T-cell (primary cell): ENCODE results near the gene SLC16A7. TPM values are rescaled to one million over a fixed set of nuclear protein-coding genes. Genes with fewer than 3 reads are reported as not detected.

Experiments
- ATAC-seq, 4 experiments: fragments of 200-7000 bp in 3 of 4; fragments of 150-1000 bp in 1 of 4; cut with Tn5 transposase; replicated peaks in 1 of 4; 1 replicate in 3 of 4; 2 replicates in 1 of 4; pipeline ENCODE4 v1.10.0; 2021; ENCODE audit warnings: moderate library complexity in 3 of 4, mild to moderate bottlenecking in 2 of 4, moderate number of reproducible peaks in 1 of 4
- CTCF ChIA-PET, 2 donors: fragments of 300-600 bp; sonication (Branson Sonifier 250); formaldehyde crosslinking; loops; one replicate each; lab custom pipeline; 2022; ENCODE audit warnings: antibody characterized with exemption in 2 of 2; lab: Charles Lee
- POLR2A ChIA-PET, 2 donors: fragments of 300-600 bp; sonication (Branson Sonifier 250); formaldehyde crosslinking; loops; one replicate each; lab custom pipeline; 2022; ENCODE audit warnings: antibody characterized with exemption in 2 of 2; lab: Charles Lee
- DNase-seq, 35 experiments: peaks; one replicate each; pipeline versions ENCODE4 v3.0.0 to v3.0.0-alpha.2; 2013 to 2023
- H3K27ac ChIP-seq: one replicate; pipeline ENCODE4 v1.5.1; 2013; ENCODE audit warnings: low read length
- H3K27me3 ChIP-seq, 2 experiments: replicated peaks in 1 of 2; 1 replicate in 1 of 2; 2 replicates in 1 of 2; pipeline versions ENCODE4 v1.6.1 to v1.7.0; 2013; ENCODE audit warnings: low read length in 1 of 2, mixed read lengths in 1 of 2; ENCODE audit not compliant: control insufficient read depth in 2 of 2, insufficient read depth in 2 of 2; ENCODE audit errors: extremely low read depth in 1 of 2
- H3K36me3 ChIP-seq, 2 donors: 1 replicate in 1 of 2; 2 replicates in 1 of 2; pipeline versions ENCODE4 v1.6.1 to v1.7.0; 2013; ENCODE audit warnings: low read length in 1 of 2; ENCODE audit not compliant: control insufficient read depth in 2 of 2, insufficient read depth in 1 of 2; ENCODE audit errors: extremely low read depth in 1 of 2
- H3K4me1 ChIP-seq, 2 experiments: 1 replicate in 1 of 2; 2 replicates in 1 of 2; pipeline versions ENCODE4 v1.6.1 to v1.7.0; 2013; ENCODE audit warnings: low read length in 2 of 2, mixed read lengths in 1 of 2; ENCODE audit not compliant: insufficient read depth in 2 of 2, control insufficient read depth in 1 of 2; ENCODE audit errors: extremely low read depth in 1 of 2
- H3K4me3 ChIP-seq, 2 donors: 1 replicate in 1 of 2; 2 replicates in 1 of 2; pipeline versions ENCODE4 v1.5.1 to v1.7.0; 2013; ENCODE audit warnings: mild to moderate bottlenecking in 2 of 2, low read length in 1 of 2, moderate library complexity in 1 of 2; ENCODE audit not compliant: control insufficient read depth in 1 of 2; ENCODE audit errors: extremely low read depth in 1 of 2
- H3K9me3 ChIP-seq: 2 replicates; pipeline ENCODE4 v1.7.0; 2013
- H3K27ac Mint-ChIP-seq, 2 donors: one replicate each; pipeline ENCODE4 v1.8.0; 2020 to 2021; ENCODE audit warnings: mild to moderate bottlenecking in 2 of 2, mixed read lengths in 2 of 2
- H3K27me3 Mint-ChIP-seq, 2 donors: one replicate each; pipeline ENCODE4 v1.8.0; 2021 to 2022; ENCODE audit warnings: mixed read lengths in 2 of 2
- H3K36me3 Mint-ChIP-seq: one replicate; pipeline ENCODE4 v1.8.0; 2021; ENCODE audit warnings: mixed read lengths
- H3K4me1 Mint-ChIP-seq, 3 donors: one replicate each; pipeline ENCODE4 v1.8.0; 2020 to 2022; ENCODE audit warnings: mixed read lengths in 3 of 3, mild to moderate bottlenecking in 1 of 3
- H3K4me3 Mint-ChIP-seq, 3 donors: one replicate each; pipeline ENCODE4 v1.8.0; 2020 to 2022; ENCODE audit warnings: mild to moderate bottlenecking in 3 of 3, mixed read lengths in 3 of 3, moderate library complexity in 3 of 3
- H3K9me3 Mint-ChIP-seq, 3 donors: one replicate each; pipeline ENCODE4 v1.8.0; 2020 to 2022; ENCODE audit warnings: mixed read lengths in 3 of 3
- WGBS: methylation state at CpG from one replicate; pipeline ENCODE4 v1.1.5; 2013; ENCODE audit warnings: missing lambda C conversion rate; ENCODE audit not compliant: insufficient coverage; 5-methylcytosine and 5-hydroxymethylcytosine counted together
- total RNA-seq, 35 experiments: library from RNA in 6 of 35; stranded (reverse) in 6 of 35; fragments of 120-200 nt in 1 of 35; gene quantifications; one replicate each; pipeline versions ENCODE4 v1.2.1 to v1.2.4 and lab custom pipeline; 2013 to 2026

SLC16A7 gene
- total RNA-seq, 5 donors from 2014 or later (not counting 1 experiment from before 2014, with no cell fraction given): 43.3 to 54.6 (median 49.4) TPM

GRCh38 chr12:59645242-59645641 lies 49.4 kb downstream of the SLC16A7 start:
- DNase-seq: no peak
- Histone ChIP-seq H3K27me3 (no peaks in the 10 kb centered on the region), H3K36me3 (peaks cover 0 to 14% of the 10 kb centered on the region in 2 donors), H3K4me1 (no peaks in the 10 kb centered on the region), H3K27ac (no peak overlapping the region), H3K9me3 (no peaks in the 10 kb centered on the region), H3K4me3 (no peak overlapping the region)
- ATAC-seq: no peak
- Mint-ChIP-seq H3K9me3 (peaks cover 2 to 21% (median 4%) of the 10 kb centered on the region in 3 donors), H3K27ac (no peak overlapping the region), H3K4me3 (no peak overlapping the region), H3K27me3 (no peaks in the 10 kb centered on the region), H3K36me3 (peaks cover 62% of the 10 kb centered on the region), H3K4me1 (peaks cover 31 to 35% (median 35%) of the 10 kb centered on the region in 3 donors)
- no CpG with 5 or more reads among the region's 1 CpG for WGBS
- CTCF ChIA-PET: no interaction called here
- POLR2A ChIA-PET: no interaction called here

- H3K27me3 Mint-ChIP-seq: no peaks in the 10 kb centered on the region
- H3K27ac Mint-ChIP-seq: no peak overlapping the region
- ATAC-seq (no peak), DNase-seq (no peak)
- POLR2A ChIA-PET: no interaction called here
- Histone ChIP-seq H3K36me3 (peaks cover 0 to 14% of the 10 kb centered on the region in 2 donors), H3K9me3 (no peaks in the 10 kb centered on the region), H3K4me3 (no peak overlapping the region), H3K27me3 (no peaks in the 10 kb centered on the region), H3K4me1 (no peaks in the 10 kb centered on the region), H3K27ac (no peak overlapping the region)
- H3K4me1 Mint-ChIP-seq: peaks cover 44 to 45% (median 45%) of the 10 kb centered on the region in 3 donors
- peaks cover 2 to 21% (median 4%) of the 10 kb centered on the region in 3 donors for H3K9me3 Mint-ChIP-seq
- CTCF ChIA-PET: no interaction called here
- H3K36me3 Mint-ChIP-seq: peaks cover 62% of the 10 kb centered on the region
- no peak overlapping the region for H3K4me3 Mint-ChIP-seq
These were observed 50.8 kb downstream of the SLC16A7 start for GRCh38 chr12:59646636-59647035.

GRCh38 chr12:59649203-59649602 lies 53.4 kb downstream of the SLC16A7 start:
- 100% methylated on average over 2 of the region's 2 CpGs for WGBS
- Mint-ChIP-seq H3K27me3 (no peaks in the 10 kb centered on the region), H3K4me1 (peaks cover 41 to 45% (median 41%) of the 10 kb centered on the region in 3 donors), H3K4me3 (no peak overlapping the region), H3K9me3 (peaks cover 2 to 21% (median 4%) of the 10 kb centered on the region in 3 donors), H3K36me3 (peaks cover 42% of the 10 kb centered on the region), H3K27ac (no peak overlapping the region)
- H3K27ac ChIP-seq: no peak overlapping the region
- no peak for ATAC-seq
- H3K9me3 ChIP-seq: no peaks in the 10 kb centered on the region
- no peaks in the 10 kb centered on the region for H3K27me3 ChIP-seq
- ChIA-PET POLR2A (no interaction called here), CTCF (no interaction called here)
- H3K4me1 ChIP-seq: no peaks in the 10 kb centered on the region
- no peak overlapping the region for H3K4me3 ChIP-seq
- no peak for DNase-seq
- peaks cover 0 to 8% of the 10 kb centered on the region in 2 donors for H3K36me3 ChIP-seq

- Mint-ChIP-seq H3K9me3 (peaks cover 2 to 9% (median 2%) of the 10 kb centered on the region in 3 donors), H3K27me3 (no peaks in the 10 kb centered on the region), H3K4me1 (peaks cover 41 to 51% (median 45%) of the 10 kb centered on the region in 3 donors), H3K4me3 (no peak overlapping the region), H3K27ac (no peak overlapping the region), H3K36me3 (peaks cover 40% of the 10 kb centered on the region)
- ChIA-PET POLR2A (interaction anchor here (0.6 to 1.1 kb wide), 2 partner anchors 33 to 50 kb away, joined by 3 to 4 read pairs; no protein-coding TSS in a partner anchor), CTCF (interaction anchor here (0.6 to 1.1 kb wide), 2 partner anchors 55 to 121 kb away, joined by 3 read pairs; partner anchors contain the start of gene SLC16A7 (in 1 of the 2))
- WGBS: no CpG with 5 or more reads among the region's 3 CpGs
- Histone ChIP-seq H3K27ac (no peak overlapping the region), H3K9me3 (no peaks in the 10 kb centered on the region), H3K36me3 (peaks cover 0 to 5% of the 10 kb centered on the region in 2 donors), H3K4me3 (no peak overlapping the region), H3K4me1 (no peaks in the 10 kb centered on the region), H3K27me3 (no peaks in the 10 kb centered on the region)
- ATAC-seq (no peak), DNase-seq (no peak)
These were observed 54.9 kb downstream of the SLC16A7 start for GRCh38 chr12:59650588-59651228.

- no peaks in the 10 kb centered on the region for H3K4me1 ChIP-seq
- Mint-ChIP-seq H3K27me3 (no peaks in the 10 kb centered on the region), H3K4me3 (no peak overlapping the region), H3K4me1 (peaks cover 41 to 51% (median 49%) of the 10 kb centered on the region in 3 donors), H3K27ac (no peak overlapping the region), H3K9me3 (peaks cover 0 to 7% (median 2%) of the 10 kb centered on the region in 3 donors), H3K36me3 (peaks cover 39% of the 10 kb centered on the region)
- no peaks in the 10 kb centered on the region for H3K27me3 ChIP-seq
- ATAC-seq: no peak
- ChIA-PET POLR2A (interaction anchor here (0.6 to 1.1 kb wide), 2 partner anchors 33 to 50 kb away, joined by 3 to 4 read pairs; no protein-coding TSS in a partner anchor), CTCF (interaction anchor here (0.6 to 1.1 kb wide), 2 partner anchors 56 to 120 kb away, joined by 3 read pairs; partner anchors contain the start of gene SLC16A7 (in 1 of the 2))
- no peak for DNase-seq
- no peak overlapping the region for H3K27ac ChIP-seq
- no CpG with 5 or more reads among the region's 1 CpG for WGBS
- peaks cover 0 to 6% of the 10 kb centered on the region in 2 donors for H3K36me3 ChIP-seq
- no peaks in the 10 kb centered on the region for H3K9me3 ChIP-seq
- no peak overlapping the region for H3K4me3 ChIP-seq
These were observed 55.5 kb downstream of the SLC16A7 start for GRCh38 chr12:59651229-59651920.

- Histone ChIP-seq H3K36me3 (peaks cover 0 to 10% of the 10 kb centered on the region in 2 donors), H3K9me3 (no peaks in the 10 kb centered on the region), H3K4me3 (no peak overlapping the region), H3K27me3 (no peaks in the 10 kb centered on the region), H3K4me1 (no peaks in the 10 kb centered on the region), H3K27ac (no peak overlapping the region)
- CTCF ChIA-PET: no interaction called here
- Mint-ChIP-seq H3K36me3 (peaks cover 38% of the 10 kb centered on the region), H3K4me1 (peaks cover 41 to 52% (median 46%) of the 10 kb centered on the region in 3 donors), H3K4me3 (no peak overlapping the region), H3K9me3 (peaks cover 0 to 3% (median 0%) of the 10 kb centered on the region in 3 donors), H3K27ac (no peak overlapping the region), H3K27me3 (no peaks in the 10 kb centered on the region)
- no CpG with 5 or more reads among the region's 1 CpG for WGBS
- DNase-seq (no peak), ATAC-seq (no peak)
- POLR2A ChIA-PET: no interaction called here
These were observed 56.3 kb downstream of the SLC16A7 start for GRCh38 chr12:59652130-59652529.
